Activated CD8-positive, alpha-beta T cell treated with anti-CD3 and anti-CD28 coated beads for 36 hours (primary cell): ENCODE data around the gene DEPP1. TPM values are rescaled to one million over a fixed set of nuclear protein-coding genes. Genes with fewer than 3 reads are reported as not detected.

ENCODE experiments used
- ATAC-seq: fragments of 200-7000 bp; cut with Tn5 transposase; one replicate; pipeline ENCODE4 v1.10.0; 2021; ENCODE audit warnings: mild to moderate bottlenecking, moderate library complexity
- CTCF ChIA-PET: fragments of 350-600 bp; sonication (Branson Sonifier 250); formaldehyde crosslinking; loops from one replicate; lab custom pipeline; 2021; ENCODE audit warnings: antibody characterized with exemption; lab: Charles Lee
- POLR2A ChIA-PET: fragments of 350-600 bp; sonication (Branson Sonifier 250); formaldehyde crosslinking; loops from one replicate; lab custom pipeline; 2021; ENCODE audit warnings: antibody characterized with exemption; lab: Charles Lee
- DNase-seq: peaks from one replicate; pipeline ENCODE4 v3.0.0-alpha.2; 2020
- H3K27ac Mint-ChIP-seq: one replicate; pipeline ENCODE4 v1.8.0; 2021; ENCODE audit warnings: mild to moderate bottlenecking, mixed read lengths
- H3K27me3 Mint-ChIP-seq: one replicate; pipeline ENCODE4 v1.8.0; 2021; ENCODE audit warnings: mixed read lengths
- H3K36me3 Mint-ChIP-seq: one replicate; pipeline ENCODE4 v1.8.0; 2021; ENCODE audit warnings: low read depth, mixed read lengths
- H3K4me1 Mint-ChIP-seq: one replicate; pipeline ENCODE4 v1.8.0; 2021; ENCODE audit warnings: low read depth, mixed read lengths
- H3K4me3 Mint-ChIP-seq: one replicate; pipeline ENCODE4 v1.8.0; 2021; ENCODE audit warnings: mild to moderate bottlenecking, moderate library complexity, mixed read lengths
- H3K9me3 Mint-ChIP-seq: one replicate; pipeline ENCODE4 v1.8.0; 2021; ENCODE audit warnings: mixed read lengths
- CTCF ChIP-seq: fragments of 200-600 bp; IDR thresholded peaks from one replicate; pipeline ENCODE4 v1.8.0; 2022; ENCODE audit warnings: antibody characterized with exemption, mild to moderate bottlenecking
- intact Hi-C: fragments of 100-400 bp; cut with micrococcal nuclease; formaldehyde crosslinking; loops from one replicate; pipeline ENCODE4 v1.10.0; 2022
- total RNA-seq, 2 experiments: library from RNA; stranded (reverse); gene quantifications; one replicate each; pipeline ENCODE4 v1.2.3, GENCODE V29; 2021

Gene DEPP1
- total RNA-seq, 2 experiments from 2014 or later = 0.16 to 0.27 TPM

GRCh38 chr10:44935201-44935965, 43.2 kb downstream of the DEPP1 start:
- peaks cover 4% of the 10 kb centered on the region for H3K9me3 Mint-ChIP-seq
- POLR2A ChIA-PET = no interaction called here
- DNase-seq (no peak), ATAC-seq (no peak)
- no peak for TF ChIP-seq CTCF
- no peak overlapping the region for H3K4me3 Mint-ChIP-seq
- peaks cover 6% of the 10 kb centered on the region for H3K4me1 Mint-ChIP-seq
- H3K36me3 Mint-ChIP-seq = no peaks in the 10 kb centered on the region
- peaks cover 6% of the 10 kb centered on the region for H3K27me3 Mint-ChIP-seq
- intact Hi-C loops = no loop called here
- H3K27ac Mint-ChIP-seq = no peak overlapping the region
- CTCF ChIA-PET = interaction anchor here (1.0 to 1.3 kb wide), 2 partner anchors 18 to 31 kb away, joined by 3 read pairs; no protein-coding TSS in a partner anchor

- no peak for ATAC-seq
- no peak for DNase-seq
- TF ChIP-seq CTCF = no peak
- no peak overlapping the region for H3K4me3 Mint-ChIP-seq
- H3K27ac Mint-ChIP-seq = no peak overlapping the region
- CTCF ChIA-PET = interaction anchor here (1.0 to 2.6 kb wide), 4 partner anchors 19 to 44 kb away, joined by 3 to 23 read pairs (median 3); partner anchors contain the start of gene DEPP1
- H3K36me3 Mint-ChIP-seq = no peaks in the 10 kb centered on the region
- intact Hi-C loops = no loop called here
- H3K9me3 Mint-ChIP-seq = peaks cover 4% of the 10 kb centered on the region
- peaks cover 4% of the 10 kb centered on the region for H3K27me3 Mint-ChIP-seq
- peaks cover 6% of the 10 kb centered on the region for H3K4me1 Mint-ChIP-seq
- POLR2A ChIA-PET = no interaction called here
Observed at GRCh38 chr10:44934416-44935200, 44.0 kb downstream of the DEPP1 start.

- Mint-ChIP-seq H3K4me3 (no peak overlapping the region), H3K36me3 (no peaks in the 10 kb centered on the region), H3K27ac (no peak overlapping the region), H3K4me1 (peaks cover 6% of the 10 kb centered on the region), H3K9me3 (no peaks in the 10 kb centered on the region), H3K27me3 (no peaks in the 10 kb centered on the region)
- CTCF ChIA-PET = interaction anchor here (0.6 to 3.2 kb wide), 36 partner anchors 7 to 245 kb away, joined by 3 to 25 read pairs (median 4); partner anchors contain the start of genes DEPP1 and TMEM72
- intact Hi-C loops = loop anchor here (2.0 kb wide), 1 partner anchor 41 kb away; no protein-coding TSS in a partner anchor
- POLR2A ChIA-PET = interaction anchor here (0.6 to 1.0 kb wide), 3 partner anchors 12 to 132 kb away, joined by 3 read pairs; partner anchors contain the start of gene ZNF22
- ATAC-seq = no peak
- no peak for TF ChIP-seq CTCF
- DNase-seq = no peak
Observed at GRCh38 chr10:44933451-44934321, 44.9 kb downstream of the DEPP1 start.

- ATAC-seq (peak; percentile 98), DNase-seq (peak; percentile 93)
- POLR2A ChIA-PET = interaction anchor here (0.5 to 1.0 kb wide), 4 partner anchors 13 to 68 kb away, joined by 3 read pairs; partner anchors contain the start of gene ZNF22
- peaks cover 6% of the 10 kb centered on the region for H3K4me1 Mint-ChIP-seq
- CTCF ChIA-PET = interaction anchor here (0.6 to 3.2 kb wide), 35 partner anchors 8 to 246 kb away, joined by 3 to 25 read pairs (median 4); partner anchors contain the start of genes DEPP1 and TMEM72
- peak; percentile 92 for TF ChIP-seq CTCF
- intact Hi-C loops = loop anchor here (2.0 kb wide), 1 partner anchor 42 kb away; no protein-coding TSS in a partner anchor
- H3K27me3 Mint-ChIP-seq = no peaks in the 10 kb centered on the region
- no peak overlapping the region for H3K27ac Mint-ChIP-seq
- no peaks in the 10 kb centered on the region for H3K9me3 Mint-ChIP-seq
- no peak overlapping the region for H3K4me3 Mint-ChIP-seq
- H3K36me3 Mint-ChIP-seq = no peaks in the 10 kb centered on the region
Observed at GRCh38 chr10:44932517-44933450, 45.8 kb downstream of the DEPP1 start.
